ENCODE measurements around the gene IRAK4. TPM values are rescaled to one million over a fixed set of nuclear protein-coding genes. Genes with fewer than 3 reads are reported as not detected.

The IRAK4 gene
- total RNA-seq, 1 donor from 2014 or later, result 18.4 TPM

- H3K4me3 ChIP-seq, result no peak overlapping the region
- no peaks in the 10 kb centered on the region for H3K27me3 ChIP-seq
- TF ChIP-seq CTCF (IDR thresholded peaks at IDR 0.05), result no peak
- H3K27ac ChIP-seq, result no peak overlapping the region
- H3K36me3 ChIP-seq, result peaks cover 24% of the 10 kb centered on the region
- no peaks in the 10 kb centered on the region for H3K9me3 ChIP-seq
- intact Hi-C loops (cut with DNase I), result no loop called here
- H3K4me1 ChIP-seq, result no peaks in the 10 kb centered on the region
- DNase-seq (no peak), ATAC-seq (no peak)
Measured at GRCh38 chr12:43766291-43766690, 7.5 kb downstream of the IRAK4 start.

GRCh38 chr12:43776498-43776897 lies 17.7 kb downstream of the IRAK4 start:
- ATAC-seq (peak; percentile 65), DNase-seq (no peak)
- H3K4me3 ChIP-seq, result no peak overlapping the region
- intact Hi-C loops (cut with DNase I), result no loop called here
- no peaks in the 10 kb centered on the region for H3K9me3 ChIP-seq
- H3K36me3 ChIP-seq, result peaks cover 83% of the 10 kb centered on the region
- no peaks in the 10 kb centered on the region for H3K27me3 ChIP-seq
- H3K27ac ChIP-seq, result no peak overlapping the region
- H3K4me1 ChIP-seq, result no peaks in the 10 kb centered on the region
- peak; percentile 38 for TF ChIP-seq CTCF (IDR thresholded peaks at IDR 0.05)

- ATAC-seq (no peak), DNase-seq (no peak)
- peaks cover 61% of the 10 kb centered on the region for H3K36me3 ChIP-seq
- H3K27me3 ChIP-seq, result no peaks in the 10 kb centered on the region
- no peak overlapping the region for H3K4me3 ChIP-seq
- H3K27ac ChIP-seq, result no peak overlapping the region
- intact Hi-C loops (cut with DNase I), result no loop called here
- no peak for TF ChIP-seq CTCF (IDR thresholded peaks at IDR 0.05)
- no peaks in the 10 kb centered on the region for H3K4me1 ChIP-seq
- H3K9me3 ChIP-seq, result no peaks in the 10 kb centered on the region
Measured at GRCh38 chr12:43786899-43787693, 28.3 kb downstream of the IRAK4 start.

GRCh38 chr12:43789941-43790340 lies 31.2 kb downstream of the IRAK4 start:
- Histone ChIP-seq H3K27me3 (no peaks in the 10 kb centered on the region), H3K36me3 (peaks cover 47% of the 10 kb centered on the region), H3K27ac (no peak overlapping the region), H3K4me3 (no peak overlapping the region), H3K9me3 (no peaks in the 10 kb centered on the region), H3K4me1 (no peaks in the 10 kb centered on the region)
- DNase-seq (no peak), ATAC-seq (no peak)
- no peak for TF ChIP-seq CTCF (IDR thresholded peaks at IDR 0.05)
- intact Hi-C loops (cut with DNase I), result no loop called here

- peak; percentile 90 for ATAC-seq
- Histone ChIP-seq H3K36me3 (peaks cover 72% of the 10 kb centered on the region), H3K27ac (no peak overlapping the region), H3K9me3 (no peaks in the 10 kb centered on the region), H3K4me1 (no peaks in the 10 kb centered on the region), H3K27me3 (no peaks in the 10 kb centered on the region), H3K4me3 (no peak overlapping the region)
- intact Hi-C loops (cut with DNase I), result no loop called here
- TF ChIP-seq CTCF (IDR thresholded peaks at IDR 0.05), result no peak
- DNase-seq, result no peak
Measured at GRCh38 chr12:43795716-43796280, 37.0 kb downstream of the IRAK4 start.
